Activated CD4-positive, alpha-beta T cell treated with anti-CD3 and anti-CD28 coated beads, Interleukin-2, amount 50 U/mL, for 1 hour (primary cell): Measurements from ENCODE around the gene LRRC15.
A peak's percentile ranks its signal among the peaks of the same experiment; 100 is the strongest.

Experiments
- DNase-seq: peaks from one replicate; pipeline ENCODE4 v3.0.0-alpha.2; 2020

LRRC15 gene

GRCh38 chr3:194369522-194370279 is at the start of gene LRRC15:
TSS of gene LRRC15 (minus strand) at chr3:194369743. CDS start at chr3:194361043, 8,700 bp downstream.
- DNase-seq: no peak

GRCh38 chr3:194418671-194419070 is 49.1 kb upstream of the LRRC15 start:
- no peak for DNase-seq

DNA sequence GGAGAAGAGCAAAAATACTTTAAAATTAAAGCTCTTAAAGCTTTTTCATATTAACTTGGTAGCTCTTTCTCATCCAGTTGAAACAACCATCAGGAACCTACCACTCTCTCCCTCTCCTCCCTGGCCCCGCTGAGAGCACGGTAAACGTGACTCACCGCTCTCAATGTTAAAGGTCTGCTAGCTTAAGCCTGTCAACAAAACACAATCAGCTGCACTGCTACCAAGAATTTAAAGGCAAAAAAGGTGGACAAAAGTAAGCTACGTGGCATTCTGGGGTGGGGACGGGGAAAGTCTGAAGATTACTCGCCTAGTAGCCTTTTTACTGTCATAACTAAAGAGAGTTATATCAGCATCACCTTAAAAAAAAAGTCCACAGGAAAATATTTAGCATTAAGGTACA is 37.9 kb upstream of the LRRC15 start:
- DNase-seq: no peak

DNA sequence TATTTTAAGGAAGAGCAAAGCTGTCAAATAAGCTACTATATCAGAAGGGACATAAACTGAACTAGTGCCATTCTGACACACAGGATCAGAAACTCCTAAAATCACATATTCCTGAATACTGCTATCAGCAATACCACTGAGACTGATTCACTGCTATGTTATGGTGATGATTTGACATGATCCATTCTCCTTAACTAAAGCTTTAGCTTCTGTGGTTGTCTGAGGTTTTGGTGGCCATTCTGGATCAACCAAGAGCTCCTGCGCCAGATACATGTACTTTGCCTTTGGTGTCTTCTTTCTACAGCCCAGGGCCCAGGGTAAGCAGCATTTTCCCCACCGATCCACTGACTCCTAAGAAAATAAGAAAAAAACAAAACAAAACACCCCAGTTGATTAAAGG is 36.2 kb upstream of the LRRC15 start:
- no peak for DNase-seq

GRCh38 chr3:194404365-194405140 is 35.0 kb upstream of the LRRC15 start:
- peak; percentile 16 for DNase-seq

DNA sequence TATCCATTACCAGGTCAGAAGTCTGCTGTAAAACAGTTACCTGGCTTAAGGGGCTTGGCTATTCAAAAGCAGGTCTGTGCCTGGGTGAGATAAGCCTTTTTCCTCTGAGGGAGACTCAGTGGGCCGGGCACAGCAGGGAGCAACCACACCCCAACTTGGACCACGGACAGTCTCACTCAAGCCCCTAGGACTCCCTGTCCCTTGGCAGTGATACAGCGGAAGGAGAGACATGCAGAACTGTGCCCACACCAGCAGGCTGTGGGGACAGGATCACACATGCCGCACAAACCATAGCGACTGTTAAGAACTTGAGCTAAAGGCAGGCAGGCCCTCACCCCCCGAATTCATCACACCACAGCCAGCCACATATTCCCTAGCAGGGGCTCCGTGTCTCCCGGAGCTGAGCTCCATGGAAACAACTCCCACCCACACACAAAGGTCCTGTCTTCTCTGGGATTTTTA is 32.4 kb upstream of the LRRC15 start:
- no peak for DNase-seq

GRCh38 chr3:194401346-194401745 is 31.8 kb upstream of the LRRC15 start:
- no peak for DNase-seq

- DNase-seq: no peak
Observed at GRCh38 chr3:194399874-194400411, 30.4 kb upstream of the LRRC15 start.

DNA sequence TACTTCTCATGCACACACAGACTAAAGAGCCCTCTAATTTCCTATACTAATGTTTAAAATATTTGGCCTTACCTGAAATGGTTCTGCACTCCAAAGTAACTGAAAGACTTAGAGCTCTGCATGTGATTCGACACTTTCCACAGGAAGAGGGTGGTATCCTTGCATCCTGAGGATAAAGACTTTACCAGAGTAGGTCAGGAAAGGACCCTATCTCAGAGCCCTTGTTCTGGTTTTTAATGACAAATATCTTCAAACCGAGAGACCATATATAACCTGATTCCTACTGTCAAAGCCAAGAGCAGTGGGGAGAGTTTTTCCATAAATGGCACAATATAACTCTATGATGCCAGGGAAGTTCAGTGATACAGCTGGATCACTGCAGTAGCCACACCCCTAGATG is 29.6 kb upstream of the LRRC15 start, which contains the start of gene GP5:
GP5 (minus strand) TSS at position 101 of the 400 bp plus-strand sequence. CDS start 984 bp downstream, outside the sequence.
- no peak for DNase-seq

DNA sequence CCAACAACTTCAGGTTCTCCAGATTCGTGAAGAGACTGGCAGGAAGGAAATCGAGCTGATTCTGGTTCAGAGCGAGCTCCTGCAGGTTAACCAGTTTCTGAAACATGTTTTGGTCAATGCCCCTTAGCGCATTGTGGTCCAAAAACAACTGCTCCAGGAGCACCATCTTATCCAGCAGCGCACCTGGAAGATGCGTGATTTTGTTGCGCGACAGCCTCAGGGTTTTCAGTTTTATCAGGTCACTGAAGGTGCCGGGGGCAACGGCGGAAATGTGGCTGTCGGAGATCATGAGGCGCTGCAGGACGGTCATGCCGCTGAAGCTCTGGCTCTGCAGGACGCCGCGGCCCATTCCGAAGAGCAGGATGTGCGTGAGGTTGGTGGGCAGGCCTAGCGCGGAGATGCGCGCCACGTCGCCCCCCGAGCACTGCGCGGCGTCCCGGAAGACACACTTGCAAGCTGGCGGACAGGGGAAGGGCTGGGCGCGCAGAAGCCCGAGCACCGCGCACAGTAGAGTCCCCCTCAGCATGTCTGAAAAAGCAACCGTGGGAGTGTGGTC is 28.3 kb upstream of the LRRC15 start:
- no peak for DNase-seq

DNA sequence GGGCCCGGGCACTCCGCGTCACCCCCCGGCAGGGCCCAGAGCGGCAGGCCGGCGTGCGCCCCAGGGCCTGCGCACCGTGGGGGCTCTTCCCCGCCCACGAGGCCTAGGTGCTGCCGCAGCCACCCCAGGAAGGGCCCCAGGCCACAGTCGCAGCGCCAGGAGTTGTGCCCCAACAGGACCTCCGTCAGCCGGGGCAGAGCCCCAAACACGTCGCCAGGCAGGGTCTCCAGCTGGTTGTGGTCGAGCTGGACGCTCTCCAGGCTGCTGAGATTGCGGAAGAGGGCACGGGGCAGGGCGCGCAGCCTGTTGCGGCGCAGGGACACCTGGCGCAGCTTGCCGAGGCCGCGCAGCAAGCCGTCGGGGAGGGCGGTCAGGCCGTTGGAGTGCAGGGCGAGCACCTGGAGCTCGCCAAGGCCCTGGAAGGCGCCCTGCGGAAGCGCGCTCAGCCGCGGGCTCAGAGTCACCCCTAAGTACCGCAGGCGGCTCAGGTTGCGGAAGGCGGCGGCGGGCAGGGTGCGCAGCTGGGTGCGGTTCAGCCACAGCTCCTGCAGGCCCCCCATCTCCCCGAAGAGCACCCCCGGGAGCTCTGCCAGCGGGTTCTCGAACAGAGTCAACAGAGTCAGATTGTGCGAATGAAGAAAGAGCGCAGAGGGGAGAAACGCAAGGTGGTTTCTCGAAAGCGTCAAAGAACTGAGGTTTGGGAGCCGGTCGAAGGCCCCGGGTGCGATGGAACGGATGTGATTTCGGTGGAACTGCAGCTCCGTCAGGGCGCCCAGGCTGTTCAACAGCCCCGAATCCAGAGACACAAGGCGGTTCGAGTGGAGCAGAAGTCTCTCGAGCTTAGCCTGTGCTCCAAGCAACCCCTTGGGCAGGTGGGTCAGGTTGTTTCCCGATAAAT is 27.6 kb upstream of the LRRC15 start:
- DNase-seq: peak; percentile 30

DNA sequence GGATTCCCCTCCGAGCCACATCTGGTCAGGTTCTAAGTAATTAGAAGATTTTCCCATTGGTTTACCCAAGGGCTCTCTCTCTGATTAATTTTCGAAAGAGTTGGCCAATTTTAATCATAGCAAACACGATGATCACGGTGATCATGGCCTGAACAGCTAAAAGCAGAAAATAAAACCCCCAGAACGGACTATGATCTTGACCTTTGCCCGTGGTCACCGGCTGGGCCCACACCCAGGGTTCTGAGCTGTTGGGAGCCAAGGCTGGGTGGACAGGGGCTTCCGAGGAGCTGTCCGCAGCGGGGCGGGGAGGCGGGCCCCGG is 27.0 kb upstream of the LRRC15 start:
- no peak for DNase-seq

DNA sequence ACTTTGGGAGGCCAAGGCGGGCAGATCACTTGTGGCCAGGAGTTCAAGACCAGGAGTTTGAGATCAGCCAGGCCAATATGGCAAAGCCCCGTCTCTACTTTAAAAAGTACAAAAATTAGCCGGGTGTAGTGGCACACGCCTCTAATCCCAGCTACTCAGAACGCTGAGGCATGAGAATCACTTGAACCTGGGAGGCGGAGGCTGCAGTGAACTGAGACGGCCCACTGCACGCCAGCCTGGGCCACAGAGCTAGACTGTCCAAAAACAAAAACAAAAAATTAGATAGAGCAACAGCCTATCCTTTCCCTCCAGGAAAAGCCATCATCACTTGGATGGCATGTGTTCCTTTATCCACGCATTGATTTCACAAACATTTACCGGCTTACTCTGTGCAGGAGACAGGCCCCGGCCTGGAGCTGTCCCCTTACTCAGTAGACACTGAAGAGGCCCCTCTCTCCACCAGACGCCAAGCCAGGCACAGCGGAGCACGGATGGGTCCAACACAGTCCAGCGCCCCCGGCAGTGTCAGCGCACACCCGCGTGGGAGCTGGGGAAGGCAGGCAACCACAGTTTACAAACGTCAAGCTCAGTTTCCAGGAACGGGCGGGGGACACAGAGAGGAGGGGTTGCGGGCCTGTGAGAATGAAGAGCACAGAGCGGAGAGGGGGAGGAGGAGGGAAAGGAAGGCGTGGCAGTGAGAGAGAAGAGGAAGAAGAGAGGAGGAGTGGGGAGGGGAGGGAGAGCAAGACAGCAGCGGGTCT is 26.4 kb upstream of the LRRC15 start:
- peak; percentile 60 for DNase-seq

GRCh38 chr3:194395212-194395611 is 25.7 kb upstream of the LRRC15 start:
- no peak for DNase-seq

- no peak for DNase-seq
Observed at GRCh38 chr3:194392576-194392975, 23.0 kb upstream of the LRRC15 start.

DNA sequence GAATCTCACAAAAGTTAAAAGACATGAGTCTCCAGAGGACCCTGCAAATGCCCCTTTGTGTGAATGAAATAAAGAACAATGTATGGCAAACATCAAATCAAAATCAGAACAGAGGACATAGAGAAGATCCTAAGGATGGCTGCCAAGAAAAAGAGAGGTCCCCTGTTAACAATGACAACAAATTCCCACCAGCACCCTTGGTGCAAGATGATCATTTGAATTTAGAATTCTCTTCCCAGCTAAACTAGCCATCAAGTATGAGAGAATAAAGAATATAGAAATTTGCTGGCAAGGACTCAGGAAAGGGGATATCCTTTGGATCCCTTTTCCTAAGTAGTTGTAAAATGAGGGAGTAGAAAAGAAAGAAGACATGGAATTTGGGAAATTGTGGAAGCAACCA is 21.3 kb upstream of the LRRC15 start:
- DNase-seq: no peak

GRCh38 chr3:194389269-194389668 is 19.7 kb upstream of the LRRC15 start:
- no peak for DNase-seq

- no peak for DNase-seq
Observed at GRCh38 chr3:194387926-194388418, 18.4 kb upstream of the LRRC15 start.

DNA sequence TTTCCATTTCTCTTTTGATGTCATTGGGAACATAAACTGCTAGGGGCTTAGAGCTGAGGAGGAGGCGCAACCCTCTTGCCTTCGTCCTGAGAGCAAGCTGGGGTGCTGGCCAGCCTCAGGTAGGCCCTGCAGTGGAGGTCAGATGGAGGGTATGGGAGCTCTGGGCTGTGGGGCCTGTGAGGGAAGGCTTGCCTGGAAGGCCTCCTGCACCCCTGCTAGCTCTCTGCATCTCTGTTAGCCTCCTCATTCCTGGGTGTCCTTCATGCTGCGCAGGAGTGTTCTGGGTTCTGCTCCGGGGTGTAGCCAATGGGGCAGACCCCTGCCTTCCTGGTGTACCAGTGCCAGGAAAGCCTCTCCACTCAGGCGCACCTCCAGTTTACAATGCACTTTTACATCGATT is 17.7 kb upstream of the LRRC15 start:
- DNase-seq: no peak

DNA sequence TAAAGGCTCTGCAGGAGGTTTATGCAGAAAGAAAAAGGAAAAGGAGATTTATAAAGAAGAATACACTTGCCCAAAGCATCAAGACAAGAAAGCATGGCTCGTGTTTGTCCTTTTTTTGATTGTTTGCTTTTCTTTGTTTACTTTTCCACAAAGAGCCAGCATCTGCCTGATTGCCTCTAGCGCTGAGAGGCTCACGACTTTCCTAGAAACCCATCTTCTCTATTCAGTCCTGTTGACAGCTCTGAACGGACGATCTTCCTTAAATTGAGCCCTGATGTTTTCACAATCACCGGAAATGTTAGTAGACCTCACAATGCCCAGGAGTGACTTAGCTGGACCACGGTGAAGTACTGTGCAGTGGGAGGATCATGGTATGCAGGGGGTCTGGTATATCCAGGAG is 17.1 kb upstream of the LRRC15 start:
- no peak for DNase-seq

- no peak for DNase-seq
Observed at GRCh38 chr3:194386066-194386465, 16.5 kb upstream of the LRRC15 start.

GRCh38 chr3:194384569-194385001 is 15.0 kb upstream of the LRRC15 start:
- DNase-seq: no peak
